Cerebellar cortex (tissue), 1 donor: Measurements from ENCODE around the gene PITPNM3.

Experiments used
- DNase-seq: peaks from one replicate; pipeline ENCODE4 v3.0.0-alpha.2; 2015; ENCODE audit warnings: low spot score

PITPNM3 gene

DNA sequence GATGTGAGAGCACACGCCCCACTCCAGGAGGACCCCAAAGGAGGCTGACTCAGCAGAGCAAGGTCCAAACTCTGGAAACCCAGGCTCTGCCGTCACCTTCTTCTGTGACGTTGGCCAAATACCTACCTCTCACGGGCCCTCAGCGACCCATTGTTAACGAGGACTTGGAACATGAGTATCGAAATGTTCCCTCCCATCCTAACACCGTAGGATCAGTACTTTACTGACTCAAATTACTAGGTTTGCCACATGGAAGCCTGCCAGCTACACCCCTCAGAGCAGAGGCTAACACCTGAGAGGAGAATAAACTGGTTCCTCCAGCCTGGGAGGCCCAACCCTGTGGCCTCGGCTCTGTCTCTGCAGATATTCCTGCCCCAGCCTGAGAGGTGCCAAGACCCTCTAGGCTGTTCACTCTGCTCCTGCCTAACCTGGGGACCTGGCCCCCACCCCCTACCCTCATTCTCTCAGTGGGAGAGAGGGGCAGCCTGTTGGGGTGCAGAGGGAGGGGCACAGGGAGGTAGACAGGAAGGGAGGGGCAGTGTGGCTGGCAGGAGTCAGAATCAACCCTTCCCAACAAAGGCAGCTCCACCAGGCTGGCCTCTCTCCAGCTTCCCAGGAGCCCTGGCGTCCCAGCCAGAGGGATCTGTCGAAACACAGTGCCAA lies 4.4 kb downstream of the PITPNM3 start:
- DNase-seq: peak; percentile 77

GRCh38 chr17:6551356-6551755 lies 5.0 kb downstream of the PITPNM3 start:
- no peak for DNase-seq

- no peak for DNase-seq
Measured at GRCh38 chr17:6549384-6550036, 6.8 kb downstream of the PITPNM3 start.

DNA sequence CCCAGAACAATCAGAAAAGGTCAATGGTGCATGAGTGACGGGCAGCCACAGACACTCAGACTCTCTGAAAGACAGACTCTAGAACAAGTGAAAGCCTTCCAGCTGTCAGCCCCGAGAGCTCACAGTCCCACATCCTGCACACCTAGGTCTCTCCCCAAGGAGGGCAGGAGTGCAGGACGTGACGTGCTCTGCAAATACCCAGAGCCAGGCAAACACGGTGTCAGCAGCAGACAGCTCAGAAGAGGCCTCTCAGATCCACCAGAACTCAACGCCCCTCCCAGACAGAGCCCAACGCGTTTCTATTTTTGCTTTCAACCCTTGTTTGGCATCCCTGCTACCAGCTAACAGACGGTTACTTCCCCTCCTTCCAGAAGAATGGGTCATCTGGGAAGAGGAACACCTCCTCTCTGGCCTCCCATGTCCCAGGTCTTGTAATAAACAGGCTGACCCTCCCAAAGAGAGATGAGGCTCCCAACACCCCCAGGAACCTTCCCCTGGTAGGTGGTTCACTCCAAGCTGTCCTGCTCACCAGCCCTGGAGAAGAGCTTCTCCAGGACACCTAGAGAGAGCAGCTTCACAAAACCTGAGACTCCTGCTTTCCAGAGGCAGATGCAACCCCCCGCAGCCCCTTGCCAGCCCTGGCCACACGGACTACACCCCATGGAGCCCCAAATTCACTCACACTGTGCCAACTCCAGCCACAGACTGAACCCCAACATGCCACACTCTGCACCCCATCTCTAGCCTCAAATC lies 7.6 kb downstream of the PITPNM3 start:
- DNase-seq: peak; percentile 92

DNA sequence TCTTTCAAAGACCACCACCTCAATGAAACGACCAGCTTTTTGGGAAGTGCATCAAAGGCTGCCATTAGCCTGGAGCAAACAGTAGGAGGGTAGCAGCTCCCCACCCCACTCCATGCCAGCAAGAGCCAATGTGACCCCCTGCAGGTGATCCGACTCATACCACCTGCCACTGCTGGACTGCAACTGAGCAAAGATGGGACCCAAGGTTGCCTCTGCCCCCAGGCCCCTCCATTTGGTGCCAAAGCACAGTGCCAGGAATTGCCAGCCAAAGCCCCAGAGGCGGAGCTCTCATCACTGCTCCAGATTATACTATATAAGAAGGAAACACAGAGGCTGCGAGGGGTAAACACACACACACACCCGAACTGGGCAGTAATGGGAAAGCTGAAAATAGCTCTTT lies 8.3 kb downstream of the PITPNM3 start:
- no peak for DNase-seq

GRCh38 chr17:6547336-6547735 lies 9.0 kb downstream of the PITPNM3 start:
- peak; percentile 85 for DNase-seq

DNA sequence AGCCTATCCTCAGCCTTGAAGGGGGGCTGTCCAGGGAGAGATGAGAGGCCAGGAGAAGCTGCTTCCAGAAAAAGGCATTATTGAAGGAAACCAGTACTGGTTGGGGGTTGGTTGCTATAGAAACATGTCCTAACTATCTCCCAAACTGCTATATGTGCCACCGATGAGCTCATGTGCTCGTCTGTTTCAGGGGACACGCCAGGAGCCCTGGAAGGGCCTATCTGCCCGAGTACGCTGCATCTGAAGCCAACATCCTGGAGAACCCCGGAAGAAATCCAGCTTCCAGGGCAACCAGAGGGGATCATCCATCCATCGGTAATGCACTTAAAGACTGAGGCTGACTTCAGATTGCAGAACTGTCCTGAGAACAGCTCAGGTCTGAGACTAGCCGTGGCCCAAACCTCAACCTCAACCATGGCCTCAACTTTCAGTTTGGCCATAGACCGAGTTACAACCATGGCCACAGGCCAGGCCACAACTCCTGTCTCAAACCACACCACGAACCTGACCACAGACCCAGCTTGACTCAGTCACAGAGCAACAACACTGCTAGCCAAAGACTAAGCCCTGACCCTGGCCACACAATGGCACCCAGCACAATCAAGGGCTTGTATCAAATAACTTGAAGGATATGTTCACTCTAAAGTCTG lies 10.2 kb downstream of the PITPNM3 start:
- peak; percentile 51 for DNase-seq

GRCh38 chr17:6545291-6545690 lies 11.1 kb downstream of the PITPNM3 start:
- DNase-seq: no peak

DNA sequence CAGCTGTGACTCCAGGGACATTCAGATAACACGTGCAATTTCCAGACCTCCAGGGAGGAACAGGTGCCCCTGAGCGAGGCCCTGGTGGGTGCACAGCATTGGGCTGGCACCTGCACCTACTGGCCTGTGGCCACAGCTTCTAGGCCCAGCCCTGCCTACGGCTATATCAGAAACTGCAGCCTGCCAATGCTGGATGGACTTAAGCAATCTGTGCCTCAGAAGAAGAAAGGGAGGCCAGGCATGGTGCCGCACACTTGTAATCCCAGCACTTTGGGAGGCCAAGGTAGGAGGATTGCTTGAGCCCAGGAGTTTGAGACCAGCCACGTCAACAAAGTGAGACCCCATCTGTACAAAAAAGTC lies 12.4 kb downstream of the PITPNM3 start:
- peak; percentile 59 for DNase-seq

- peak; percentile 87 for DNase-seq
Measured at GRCh38 chr17:6543079-6544010, 13.0 kb downstream of the PITPNM3 start.

- DNase-seq: no peak
Measured at GRCh38 chr17:6542577-6542976, 13.8 kb downstream of the PITPNM3 start.

DNA sequence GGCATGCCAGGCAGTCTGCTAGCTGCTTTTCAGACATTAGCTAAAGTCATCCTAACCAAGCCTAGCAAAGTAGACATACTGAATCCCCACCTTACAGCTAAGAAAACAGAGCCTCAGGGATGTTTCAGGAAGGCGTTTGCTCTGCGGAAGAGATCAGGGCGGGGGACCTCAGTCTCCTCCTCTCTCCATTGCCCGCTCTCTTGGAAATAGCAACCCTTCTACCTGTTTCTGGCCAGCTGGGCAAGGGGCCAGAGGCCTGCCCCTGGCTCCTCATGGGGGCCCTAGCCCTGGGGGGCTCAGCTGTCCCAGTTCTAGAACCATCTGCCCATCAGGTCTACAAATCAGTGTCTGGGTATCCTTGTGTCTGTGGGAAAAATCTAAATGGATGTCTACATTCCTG lies 14.5 kb downstream of the PITPNM3 start:
- DNase-seq: no peak

GRCh38 chr17:6539871-6540270 lies 16.5 kb downstream of the PITPNM3 start:
- no peak for DNase-seq

GRCh38 chr17:6536566-6537065 lies 19.7 kb downstream of the PITPNM3 start:
- DNase-seq: no peak

DNA sequence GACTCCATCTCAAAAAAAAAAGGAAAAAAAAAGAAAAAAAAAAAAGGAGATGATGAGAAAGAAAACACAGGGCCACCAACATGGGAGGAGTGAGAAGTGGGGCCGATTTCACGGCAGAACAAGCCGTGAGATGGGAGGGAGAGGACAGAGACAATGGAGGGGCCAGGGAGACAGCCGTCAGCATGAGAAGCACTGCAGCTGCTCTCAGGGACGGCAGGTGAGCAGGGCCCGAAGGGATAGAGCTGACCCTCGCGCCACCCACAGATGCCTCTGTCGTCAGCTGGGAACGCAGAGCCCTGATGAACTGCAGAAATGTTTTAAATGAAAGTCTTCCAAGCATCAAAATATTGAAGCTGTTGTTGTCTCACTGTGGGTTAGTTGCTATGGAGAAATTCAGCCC lies 20.3 kb downstream of the PITPNM3 start:
- no peak for DNase-seq

GRCh38 chr17:6534846-6535514 lies 21.4 kb downstream of the PITPNM3 start:
- DNase-seq: no peak

DNA sequence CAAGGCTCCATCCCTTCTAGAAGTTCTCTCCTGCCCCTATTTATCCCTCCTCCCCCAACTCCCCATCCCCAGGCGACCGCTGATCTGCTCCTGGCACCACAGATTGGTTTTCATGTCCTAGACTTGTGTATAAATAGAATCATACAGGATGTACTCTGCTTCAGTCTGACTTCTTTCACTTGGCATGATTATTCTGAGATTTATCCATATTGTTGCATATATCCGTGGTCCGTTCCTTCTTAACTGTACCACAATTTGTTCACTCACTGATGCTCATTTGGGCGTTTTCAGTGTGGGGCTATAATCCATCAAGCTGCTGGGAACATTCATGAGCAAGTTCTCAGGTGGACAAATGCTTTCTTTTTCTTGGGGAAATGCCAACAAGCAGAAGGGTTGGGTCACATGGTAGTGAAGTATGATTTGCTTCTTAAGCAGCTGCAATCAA lies 23.9 kb downstream of the PITPNM3 start:
- peak; percentile 72 for DNase-seq

GRCh38 chr17:6531575-6531974 lies 24.8 kb downstream of the PITPNM3 start:
- no peak for DNase-seq

DNA sequence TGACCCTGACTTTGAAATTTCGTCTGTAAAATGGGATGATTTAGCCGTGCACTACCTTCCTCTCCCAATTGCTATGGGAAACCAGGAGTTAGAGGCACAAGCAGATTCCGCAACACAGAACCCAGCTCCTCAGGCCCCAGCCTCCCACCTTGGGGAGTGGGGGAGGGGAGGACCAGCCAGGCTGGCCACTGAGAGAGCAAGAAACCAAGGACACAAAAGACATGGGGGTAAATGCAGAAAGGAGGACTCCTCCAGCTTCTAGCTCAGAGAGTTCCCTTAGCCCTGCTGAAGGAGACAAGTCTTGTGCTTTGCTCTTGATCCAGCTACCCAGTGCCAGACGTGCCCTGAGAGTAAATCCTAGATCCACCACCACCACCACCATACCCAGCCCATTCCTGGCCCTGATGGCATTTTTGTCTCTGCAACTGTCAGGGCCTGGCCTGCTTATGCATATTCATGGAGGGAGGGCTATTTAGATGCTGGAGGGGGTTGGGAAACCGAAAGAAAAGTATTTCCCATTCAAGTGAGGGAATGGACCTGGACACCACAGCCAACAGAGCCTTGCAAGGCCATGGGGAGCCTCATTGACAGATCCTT lies 25.9 kb downstream of the PITPNM3 start:
- no peak for DNase-seq

- DNase-seq: no peak
Measured at GRCh38 chr17:6528557-6528956, 27.8 kb downstream of the PITPNM3 start.
